HEK293 (cell line): Measurements from ENCODE around the gene BAZ2B.

Source experiments
- CTCF ChIA-PET: fragments of 350-600 bp; formaldehyde crosslinking; extraction: SDS; loops from one replicate; lab custom pipeline; 2021; ENCODE audit warnings: antibody characterized with exemption; lab: Yijun Ruan, JAX
- POLR2A ChIA-PET: fragments of 300-600 bp; formaldehyde crosslinking; extraction: SDS; loops from one replicate; lab custom pipeline; 2020; ENCODE audit warnings: antibody characterized with exemption, inconsistent platforms; lab: Yijun Ruan, JAX
- H3K27ac ChIP-seq: fragments of 200-500 bp; sonication (Bioruptor generic); 2 replicates; pipeline ENCODE4 v1.5.1; 2014; ENCODE audit warnings: low read depth, low read length, control low read depth, inconsistent platforms; ENCODE audit errors: extremely low read depth
- H3K36me3 ChIP-seq, 2 experiments: fragments of 200-500 bp in 1 of 2; sonication (Bioruptor generic) in 1 of 2; 1 replicate in 1 of 2; 2 replicates in 1 of 2; pipeline ENCODE4 v1.5.1; 2014 to 2017; ENCODE audit warnings: inconsistent platforms in 2 of 2, low read length in 2 of 2; ENCODE audit not compliant: control insufficient read depth in 2 of 2, insufficient read depth in 1 of 2
- H3K4me1 ChIP-seq: fragments of 200-500 bp; sonication (Bioruptor generic); 2 replicates; pipeline ENCODE4 v1.5.1; 2014; ENCODE audit warnings: mild to moderate bottlenecking, low read length, inconsistent platforms; ENCODE audit not compliant: control insufficient read depth, insufficient read depth
- H3K4me3 ChIP-seq: 2 replicates; pipeline ENCODE4 v1.5.1; 2011; ENCODE audit warnings: low read depth, mild to moderate bottlenecking, control low read depth, low read length, moderate library complexity
- H3K9me3 ChIP-seq: fragments of 200-500 bp; sonication (Bioruptor generic); 2 replicates; pipeline ENCODE4 v1.5.1; 2014; ENCODE audit warnings: low read depth, low read length, inconsistent platforms; ENCODE audit not compliant: control insufficient read depth, insufficient read depth
- MYNN ChIP-seq: fragments of 450-650 bp; formaldehyde crosslinking; IDR thresholded peaks from 2 replicates; pipeline ENCODE4 v1.5.1; 2016; ENCODE audit warnings: missing biosample characterization, missing genetic modification characterization, borderline replicate concordance
- SCRT2 ChIP-seq: fragments of 450-650 bp; formaldehyde crosslinking; IDR thresholded peaks from 2 replicates; pipeline ENCODE4 v1.5.1; 2016; ENCODE audit warnings: missing biosample characterization, missing genetic modification characterization
- TCF7L2 ChIP-seq: IDR thresholded peaks from 2 replicates; pipeline ENCODE4 v1.6.1; 2011; ENCODE audit warnings: low read depth, mild to moderate bottlenecking, inconsistent platforms, low read length, moderate library complexity, borderline replicate concordance
- ZNF121 ChIP-seq: fragments of 450-650 bp; formaldehyde crosslinking; IDR thresholded peaks from 2 replicates; pipeline ENCODE4 v1.5.1; 2016; ENCODE audit warnings: missing biosample characterization, missing genetic modification characterization
- ZNF133 ChIP-seq: fragments of 450-650 bp; formaldehyde crosslinking; IDR thresholded peaks from 2 replicates; pipeline ENCODE4 v1.5.1; 2016; ENCODE audit warnings: missing biosample characterization, missing genetic modification characterization
- ZNF426 ChIP-seq: fragments of 450-650 bp; formaldehyde crosslinking; IDR thresholded peaks from 2 replicates; pipeline ENCODE4 v1.5.1; 2017; ENCODE audit warnings: missing biosample characterization, missing genetic modification characterization, mild to moderate bottlenecking, inconsistent platforms, moderate library complexity
- ZNF518A ChIP-seq: fragments of 450-650 bp; formaldehyde crosslinking; conservative IDR thresholded peaks from 2 replicates; pipeline ENCODE4 v1.5.1; 2016; ENCODE audit warnings: low read depth, missing biosample characterization, missing genetic modification characterization
- ZNF521 ChIP-seq: fragments of 450-650 bp; formaldehyde crosslinking; IDR thresholded peaks from 2 replicates; pipeline ENCODE4 v1.5.1; 2017; ENCODE audit warnings: missing biosample characterization, mild to moderate bottlenecking, missing genetic modification characterization
- ZNF629 ChIP-seq: fragments of 450-650 bp; formaldehyde crosslinking; IDR thresholded peaks from 2 replicates; pipeline ENCODE4 v1.5.1; 2017; ENCODE audit warnings: missing biosample characterization, missing genetic modification characterization
- ZSCAN18 ChIP-seq: fragments of 450-650 bp; formaldehyde crosslinking; IDR thresholded peaks from 2 replicates; pipeline ENCODE4 v1.5.1; 2016; ENCODE audit warnings: missing biosample characterization, missing genetic modification characterization
- TF ChIP-seq, protein P1 (sequence below): fragments of 450-650 bp; formaldehyde crosslinking; IDR thresholded peaks from 2 replicates; pipeline ENCODE4 v1.5.1; 2017; ENCODE audit warnings: missing biosample characterization, missing genetic modification characterization
- TF ChIP-seq, protein P2 (sequence below): fragments of 450-650 bp; formaldehyde crosslinking; IDR thresholded peaks from 2 replicates; pipeline ENCODE4 v1.5.1; 2016; ENCODE audit warnings: missing biosample characterization, missing genetic modification characterization

The BAZ2B gene

DNA sequence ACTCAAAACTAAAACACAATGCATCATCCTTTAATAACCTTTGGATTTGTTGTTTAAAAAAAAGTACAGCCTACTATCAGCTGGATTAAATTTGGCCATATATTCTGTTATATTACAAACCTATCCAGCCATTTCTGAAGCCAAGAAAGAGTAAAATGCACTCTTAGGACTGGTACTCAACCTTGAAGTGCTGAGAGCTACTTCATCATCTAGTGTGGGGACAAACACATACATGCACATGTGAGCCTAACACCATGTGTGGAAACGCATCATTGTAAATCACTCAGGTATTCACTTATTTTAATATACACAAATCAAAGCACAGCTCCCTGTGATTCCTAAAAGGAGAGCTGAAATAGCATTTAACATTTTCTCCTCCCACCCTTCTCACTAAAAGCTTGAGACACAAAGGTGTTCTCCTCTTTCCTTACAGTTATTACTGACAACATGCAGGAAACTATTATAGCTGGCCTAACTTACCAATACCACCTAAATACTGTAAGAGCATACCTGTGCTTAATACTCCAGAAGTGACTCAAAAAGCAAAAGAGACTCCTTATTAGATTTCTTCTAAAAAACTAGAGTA lies 7.5 kb downstream of the BAZ2B start (continued):
- TF ChIP-seq, protein P1, sequence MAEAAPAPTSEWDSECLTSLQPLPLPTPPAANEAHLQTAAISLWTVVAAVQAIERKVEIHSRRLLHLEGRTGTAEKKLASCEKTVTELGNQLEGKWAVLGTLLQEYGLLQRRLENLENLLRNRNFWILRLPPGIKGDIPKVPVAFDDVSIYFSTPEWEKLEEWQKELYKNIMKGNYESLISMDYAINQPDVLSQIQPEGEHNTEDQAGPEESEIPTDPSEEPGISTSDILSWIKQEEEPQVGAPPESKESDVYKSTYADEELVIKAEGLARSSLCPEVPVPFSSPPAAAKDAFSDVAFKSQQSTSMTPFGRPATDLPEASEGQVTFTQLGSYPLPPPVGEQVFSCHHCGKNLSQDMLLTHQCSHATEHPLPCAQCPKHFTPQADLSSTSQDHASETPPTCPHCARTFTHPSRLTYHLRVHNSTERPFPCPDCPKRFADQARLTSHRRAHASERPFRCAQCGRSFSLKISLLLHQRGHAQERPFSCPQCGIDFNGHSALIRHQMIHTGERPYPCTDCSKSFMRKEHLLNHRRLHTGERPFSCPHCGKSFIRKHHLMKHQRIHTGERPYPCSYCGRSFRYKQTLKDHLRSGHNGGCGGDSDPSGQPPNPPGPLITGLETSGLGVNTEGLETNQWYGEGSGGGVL, result no peak
- TF ChIP-seq, protein P2, sequence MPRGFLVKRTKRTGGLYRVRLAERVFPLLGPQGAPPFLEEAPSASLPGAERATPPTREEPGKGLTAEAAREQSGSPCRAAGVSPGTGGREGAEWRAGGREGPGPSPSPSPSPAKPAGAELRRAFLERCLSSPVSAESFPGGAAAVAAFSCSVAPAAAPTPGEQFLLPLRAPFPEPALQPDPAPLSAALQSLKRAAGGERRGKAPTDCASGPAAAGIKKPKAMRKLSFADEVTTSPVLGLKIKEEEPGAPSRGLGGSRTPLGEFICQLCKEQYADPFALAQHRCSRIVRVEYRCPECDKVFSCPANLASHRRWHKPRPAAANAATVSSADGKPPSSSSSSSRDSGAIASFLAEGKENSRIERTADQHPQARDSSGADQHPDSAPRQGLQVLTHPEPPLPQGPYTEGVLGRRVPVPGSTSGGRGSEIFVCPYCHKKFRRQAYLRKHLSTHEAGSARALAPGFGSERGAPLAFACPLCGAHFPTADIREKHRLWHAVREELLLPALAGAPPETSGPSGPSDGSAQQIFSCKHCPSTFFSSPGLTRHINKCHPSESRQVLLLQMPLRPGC (tag by site-specific recombination), result no peak

GRCh38 chr2:159608108-159608507 lies 8.2 kb downstream of the BAZ2B start:
- ChIA-PET POLR2A (interaction anchor here (1.6 kb wide), 1 partner anchor 104 kb away, joined by 3 read pairs; the partner anchor contains the start of gene MARCHF7), CTCF (no interaction called here)
- H3K27ac ChIP-seq, result no peak overlapping the region
- H3K4me3 ChIP-seq, result no peak overlapping the region
- H3K4me1 ChIP-seq, result peaks cover 30% of the 10 kb centered on the region
- no peaks in the 10 kb centered on the region for H3K36me3 ChIP-seq
- TF ChIP-seq ZNF518A (tag by site-specific recombination) (no peak), ZNF521 (tag by site-specific recombination) (no peak), ZNF121 (tag by site-specific recombination) (peak; percentile 65), ZNF629 (tag by site-specific recombination) (no peak), ZNF133 (tag by site-specific recombination) (no peak)
- no peaks in the 10 kb centered on the region for H3K9me3 ChIP-seq

- TF ChIP-seq ZNF426 (tag by site-specific recombination) (no peak), ZSCAN18 (no peak), TCF7L2 (no peak), MYNN (tag by site-specific recombination) (no peak), SCRT2 (tag by site-specific recombination) (no peak)
- Histone ChIP-seq H3K27ac (peak overlapping the region; percentile 27; the same call in 1 of the 2 replicates), H3K36me3 (no peaks in the 10 kb centered on the region), H3K4me1 (peaks cover 22% of the 10 kb centered on the region), H3K9me3 (no peaks in the 10 kb centered on the region), H3K4me3 (no peak overlapping the region)
- ChIA-PET POLR2A (interaction anchor here (3.5 kb wide), 1 partner anchor 8 kb away, joined by 11 read pairs; no protein-coding TSS in a partner anchor), CTCF (no interaction called here)
These were observed 10.1 kb downstream of the BAZ2B start for GRCh38 chr2:159606287-159606686.
